Upper lobe of right lung (tissue), 1 donor: ENCODE measurements around the gene PUM1. TPM values are rescaled to one million over a fixed set of nuclear protein-coding genes. Genes with fewer than 3 reads are reported as not detected.

Experiments used
- ATAC-seq: fragments of 200-7000 bp; cut with Tn5 transposase; one replicate; pipeline ENCODE4 v1.9.1; 2020; ENCODE audit warnings: mild to moderate bottlenecking, moderate library complexity
- DNase-seq: peaks from one replicate; pipeline ENCODE4 v3.0.0-alpha.2; 2020
- H3K27ac ChIP-seq: fragments of 200-600 bp; one replicate; pipeline ENCODE4 v1.8.0; 2022
- H3K27me3 ChIP-seq: fragments of 200-600 bp; one replicate; pipeline ENCODE4 v1.8.0; 2022; ENCODE audit warnings: mild to moderate bottlenecking
- H3K36me3 ChIP-seq: fragments of 200-600 bp; one replicate; pipeline ENCODE4 v1.8.0; 2022
- H3K4me1 ChIP-seq: fragments of 200-600 bp; one replicate; pipeline ENCODE4 v1.8.0; 2022
- H3K4me3 ChIP-seq: fragments of 200-600 bp; one replicate; pipeline ENCODE4 v1.8.0; 2022; ENCODE audit warnings: mild to moderate bottlenecking
- H3K9me3 ChIP-seq: fragments of 200-600 bp; one replicate; pipeline ENCODE4 v1.8.0; 2022
- intact Hi-C: fragments of 100-400 bp; cut with DNase I; formaldehyde crosslinking; loops from one replicate; pipeline ENCODE4 v1.11.0; 2022
- total RNA-seq: library from RNA; stranded (reverse); fragmentation: NEBNext Ultra II Directional; extraction: Animal tissue kit (Norgen Biotek cat#: 25700); gene quantifications from one replicate; pipeline ENCODE4 v1.2.1, GENCODE V29; 2021
- TF ChIP-seq, protein P1 (sequence below): fragments of 200-600 bp; IDR thresholded peaks from one replicate; pipeline ENCODE4 v1.8.0; 2022; ENCODE audit warnings: antibody characterized with exemption
- donor health status: DM: no; HTN: yes; CAD: no; lungs with severe emphysema.

The PUM1 gene
- total RNA-seq, 1 donor from 2014 or later: 117 TPM

DNA sequence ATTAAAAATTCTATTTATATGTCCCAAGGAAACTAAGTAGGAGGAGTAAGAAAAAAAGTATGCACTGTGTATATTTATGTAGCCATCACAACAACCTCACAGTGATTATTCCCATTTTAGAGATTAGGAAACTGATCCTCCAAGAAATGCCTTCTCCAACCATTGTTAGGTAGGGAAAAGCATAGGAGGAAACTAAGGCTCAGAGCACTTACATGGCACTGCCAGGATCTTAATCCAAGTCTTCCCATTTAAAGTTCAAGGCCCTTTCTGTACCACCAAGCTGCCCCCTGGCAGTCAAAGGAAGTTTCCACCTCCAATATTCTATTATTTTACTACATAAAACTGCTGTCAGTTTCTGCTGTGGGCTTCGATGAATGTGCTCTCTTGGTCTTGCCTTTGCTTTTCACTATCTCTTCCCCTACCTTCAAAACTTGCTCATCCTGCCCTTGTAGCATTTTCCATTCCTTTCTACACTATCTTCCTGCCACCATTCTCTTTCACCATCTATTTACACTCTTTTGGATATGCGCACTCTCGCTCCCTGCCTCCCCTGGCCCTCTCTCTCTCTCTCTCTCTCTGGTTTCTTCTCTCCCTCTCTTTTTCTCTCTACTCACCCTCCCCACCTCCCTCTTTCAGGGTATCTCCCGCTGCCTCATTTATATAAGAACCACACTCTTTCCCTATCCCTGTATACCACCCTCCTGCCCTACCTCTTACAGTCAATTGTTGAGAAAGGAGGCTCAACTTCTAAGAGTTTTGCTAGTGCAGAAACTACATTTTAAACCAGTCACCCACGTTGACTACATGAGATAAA is 34.0 kb downstream of the PUM1 start:
- TF ChIP-seq, protein P1, sequence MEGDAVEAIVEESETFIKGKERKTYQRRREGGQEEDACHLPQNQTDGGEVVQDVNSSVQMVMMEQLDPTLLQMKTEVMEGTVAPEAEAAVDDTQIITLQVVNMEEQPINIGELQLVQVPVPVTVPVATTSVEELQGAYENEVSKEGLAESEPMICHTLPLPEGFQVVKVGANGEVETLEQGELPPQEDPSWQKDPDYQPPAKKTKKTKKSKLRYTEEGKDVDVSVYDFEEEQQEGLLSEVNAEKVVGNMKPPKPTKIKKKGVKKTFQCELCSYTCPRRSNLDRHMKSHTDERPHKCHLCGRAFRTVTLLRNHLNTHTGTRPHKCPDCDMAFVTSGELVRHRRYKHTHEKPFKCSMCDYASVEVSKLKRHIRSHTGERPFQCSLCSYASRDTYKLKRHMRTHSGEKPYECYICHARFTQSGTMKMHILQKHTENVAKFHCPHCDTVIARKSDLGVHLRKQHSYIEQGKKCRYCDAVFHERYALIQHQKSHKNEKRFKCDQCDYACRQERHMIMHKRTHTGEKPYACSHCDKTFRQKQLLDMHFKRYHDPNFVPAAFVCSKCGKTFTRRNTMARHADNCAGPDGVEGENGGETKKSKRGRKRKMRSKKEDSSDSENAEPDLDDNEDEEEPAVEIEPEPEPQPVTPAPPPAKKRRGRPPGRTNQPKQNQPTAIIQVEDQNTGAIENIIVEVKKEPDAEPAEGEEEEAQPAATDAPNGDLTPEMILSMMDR: no peak
- intact Hi-C loops: no loop called here
- Histone ChIP-seq H3K36me3 (no peaks in the 10 kb centered on the region), H3K4me3 (no peak overlapping the region), H3K27me3 (no peaks in the 10 kb centered on the region), H3K9me3 (no peaks in the 10 kb centered on the region), H3K27ac (no peak overlapping the region), H3K4me1 (peaks cover 46% of the 10 kb centered on the region)
- DNase-seq: no peak
- no peak for ATAC-seq

DNA sequence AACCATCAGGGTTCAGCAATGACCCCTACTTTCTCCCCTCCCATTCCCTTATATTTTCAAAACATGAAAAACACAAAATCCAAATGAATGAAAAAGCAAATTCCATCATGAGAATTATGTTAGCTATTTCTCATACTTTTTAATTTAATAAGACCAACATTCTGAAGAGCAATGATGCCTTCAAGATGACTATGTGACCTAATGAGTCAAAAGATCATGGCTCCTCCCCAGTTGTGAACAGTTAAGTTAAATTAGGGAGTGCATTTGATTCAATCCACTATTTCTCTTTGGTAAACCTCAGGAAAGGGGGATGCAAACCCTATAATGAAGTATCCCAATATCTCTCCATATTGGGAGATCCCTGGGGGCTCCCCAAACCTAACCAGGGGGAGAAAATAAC is 36.5 kb downstream of the PUM1 start:
- H3K4me1 ChIP-seq: peaks cover 54% of the 10 kb centered on the region

DNA sequence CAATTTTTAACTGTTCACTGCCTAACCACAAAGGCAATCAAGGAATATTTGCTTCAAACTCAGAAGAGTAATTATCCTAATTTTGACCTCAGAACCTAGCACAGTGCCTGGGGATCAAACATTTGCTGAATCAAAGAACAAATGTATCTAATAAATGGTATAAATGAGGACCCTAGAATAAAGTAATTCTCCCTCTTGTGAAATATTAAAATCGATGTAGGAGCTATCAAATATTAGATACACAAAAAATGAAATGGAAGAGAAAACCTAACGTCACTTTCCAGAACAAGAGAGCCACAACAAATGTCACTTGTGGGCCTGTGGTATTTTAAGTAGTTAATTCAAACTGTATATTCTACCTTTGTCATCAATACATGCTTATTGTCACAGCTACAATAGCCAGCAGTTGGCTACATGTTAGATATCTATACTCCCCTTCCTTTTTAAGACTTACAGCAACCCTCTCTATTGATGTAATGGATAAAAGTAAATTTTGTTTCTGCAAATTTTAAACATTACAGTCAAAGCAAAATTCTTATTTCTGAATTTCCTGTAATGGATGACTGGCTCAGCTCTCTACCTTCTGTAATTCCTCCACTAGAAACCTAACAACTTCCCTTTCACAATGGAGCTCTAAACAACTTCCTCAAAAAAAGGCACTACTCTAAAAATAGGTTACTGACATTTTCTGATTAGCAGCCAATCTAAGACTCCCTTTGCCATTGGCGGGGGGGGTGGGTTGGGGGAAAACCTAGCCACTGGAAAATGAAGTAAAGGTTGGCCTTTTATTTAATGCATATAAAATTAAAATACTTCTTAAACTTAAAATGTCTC is 37.6 kb downstream of the PUM1 start:
- TF ChIP-seq, protein P1: no peak
- ATAC-seq: peak; percentile 76
- H3K4me1 ChIP-seq: peaks cover 49% of the 10 kb centered on the region

More for the DNA sequence above, 36.5 kb downstream of the PUM1 start:
- intact Hi-C loops: no loop called here
- TF ChIP-seq, protein P1: no peak
- no peak overlapping the region for H3K4me3 ChIP-seq
- H3K36me3 ChIP-seq: no peaks in the 10 kb centered on the region
- no peaks in the 10 kb centered on the region for H3K27me3 ChIP-seq
- H3K9me3 ChIP-seq: no peaks in the 10 kb centered on the region
- ATAC-seq (no peak), DNase-seq (no peak)
- H3K27ac ChIP-seq: no peak overlapping the region

DNA sequence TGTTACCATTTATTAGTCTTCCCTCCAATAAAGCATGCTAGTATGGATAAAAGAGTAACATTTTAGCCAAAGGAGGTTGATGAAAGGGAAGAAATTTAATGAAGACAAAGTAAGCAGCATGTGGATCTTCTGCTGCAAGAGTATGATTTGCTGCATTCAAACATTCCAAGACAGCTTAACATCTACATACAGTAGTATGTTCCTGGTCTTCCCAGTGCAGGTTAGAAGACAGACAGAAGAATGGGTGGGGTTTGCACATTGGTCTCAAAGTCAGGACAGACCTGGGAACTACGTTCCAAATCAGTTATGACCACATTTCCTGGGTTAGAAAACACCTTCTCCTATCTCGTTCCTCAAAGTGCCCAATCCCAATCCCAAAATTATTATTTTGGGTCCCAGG is 43.3 kb downstream of the PUM1 start:
- no peak for ATAC-seq
- peaks cover 55% of the 10 kb centered on the region for H3K4me1 ChIP-seq

More for the DNA sequence above, 37.6 kb downstream of the PUM1 start:
- intact Hi-C loops: no loop called here
- no peaks in the 10 kb centered on the region for H3K36me3 ChIP-seq
- H3K4me3 ChIP-seq: no peak overlapping the region
- DNase-seq: no peak
- no peak overlapping the region for H3K27ac ChIP-seq
- H3K27me3 ChIP-seq: no peaks in the 10 kb centered on the region
- no peaks in the 10 kb centered on the region for H3K9me3 ChIP-seq

DNA sequence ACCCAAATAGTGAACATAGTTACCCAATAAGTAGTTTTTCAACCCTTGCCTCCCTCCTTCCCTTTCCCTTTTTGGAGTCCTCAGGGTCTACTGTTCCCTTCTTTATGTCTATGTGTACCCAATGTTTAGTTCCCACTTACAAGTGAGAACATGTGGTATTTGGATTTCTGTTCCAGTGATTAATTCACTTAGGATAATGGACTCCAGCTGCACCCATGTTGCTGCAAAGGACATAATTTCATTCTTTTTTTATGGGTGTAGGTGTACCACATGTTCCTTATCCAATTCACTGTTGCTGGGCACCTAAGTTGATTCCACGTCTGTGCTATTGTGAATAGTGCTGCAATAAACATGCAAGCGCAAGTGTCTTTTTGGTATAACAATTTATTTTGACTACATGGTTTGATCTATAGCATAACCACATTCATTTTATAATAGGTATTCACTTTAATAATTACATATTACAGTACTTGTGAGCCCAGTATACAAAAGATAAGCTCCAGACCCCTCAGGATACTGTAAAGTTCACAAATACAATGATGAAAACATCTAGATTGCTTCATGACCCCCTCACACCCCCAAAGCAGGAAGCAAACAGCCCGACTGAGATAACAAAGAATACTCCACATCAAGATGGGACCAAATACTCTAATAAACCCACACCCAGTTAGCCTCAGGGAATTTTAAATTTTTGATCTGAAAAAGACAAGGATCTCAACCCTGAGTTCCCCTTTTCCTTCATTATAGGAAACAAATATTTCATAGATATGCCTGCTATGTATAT is 45.3 kb downstream of the PUM1 start:
- H3K4me1 ChIP-seq: peaks cover 60% of the 10 kb centered on the region
- no peak for ATAC-seq
- intact Hi-C loops: no loop called here

More for the DNA sequence above, 43.3 kb downstream of the PUM1 start:
- no peaks in the 10 kb centered on the region for H3K27me3 ChIP-seq
- no peak for DNase-seq
- no peak overlapping the region for H3K27ac ChIP-seq
- no peak overlapping the region for H3K4me3 ChIP-seq
- H3K9me3 ChIP-seq: no peaks in the 10 kb centered on the region
- no peaks in the 10 kb centered on the region for H3K36me3 ChIP-seq
- intact Hi-C loops: no loop called here
- TF ChIP-seq, protein P1: no peak

More for the DNA sequence above, 45.3 kb downstream of the PUM1 start:
- Histone ChIP-seq H3K4me3 (no peak overlapping the region), H3K9me3 (no peaks in the 10 kb centered on the region), H3K36me3 (no peaks in the 10 kb centered on the region), H3K27me3 (no peaks in the 10 kb centered on the region), H3K27ac (no peak overlapping the region)
- TF ChIP-seq, protein P1: no peak
- DNase-seq: no peak
